Endothelial cell of umbilical vein (primary cell): ENCODE data around the gene USP43.

Experiments used
- CTCF ChIP-seq, 2 donors: IDR thresholded peaks; 1 replicate in 1 of 2; 2 replicates in 1 of 2; pipeline ENCODE4 v1.5.1; 2011; ENCODE audit warnings: low read length in 2 of 2, mild to moderate bottlenecking in 2 of 2, moderate library complexity in 2 of 2, control low read depth in 1 of 2, inconsistent platforms in 1 of 2, low read depth in 1 of 2; ENCODE audit not compliant: insufficient read depth in 1 of 2; ENCODE audit errors: extremely low read depth in 1 of 2
- EZH2 ChIP-seq: IDR thresholded peaks from 2 replicates; pipeline ENCODE4 v1.6.1; 2012; ENCODE audit warnings: borderline replicate concordance, low read depth, mild to moderate bottlenecking, moderate library complexity, low read length, inconsistent platforms; ENCODE audit not compliant: severe bottlenecking
- GATA2 ChIP-seq: IDR thresholded peaks from 2 replicates; pipeline ENCODE4 v1.7.0; 2011; ENCODE audit warnings: low read depth, mild to moderate bottlenecking, moderate library complexity, mixed read lengths, low read length; ENCODE audit not compliant: insufficient read length, insufficient read depth
- JUN ChIP-seq: IDR thresholded peaks from 2 replicates; pipeline ENCODE4 v1.6.1; 2011; ENCODE audit warnings: borderline replicate concordance, low read depth; ENCODE audit not compliant: insufficient read length, insufficient read depth
- MAX ChIP-seq: IDR thresholded peaks from 2 replicates; pipeline ENCODE4 v1.6.1; 2011; ENCODE audit not compliant: insufficient read depth, insufficient read length
- MYC ChIP-seq: IDR thresholded peaks from one replicate; pipeline ENCODE4 v1.6.1; 2011; ENCODE audit warnings: mild to moderate bottlenecking, low read depth, low read length
- POLR2A ChIP-seq: IDR thresholded peaks from 2 replicates; pipeline ENCODE4 v1.6.1; 2012; ENCODE audit warnings: low read depth, mild to moderate bottlenecking, control low read depth, low read length
- POLR2AphosphoS5 ChIP-seq: IDR thresholded peaks from 2 replicates; pipeline ENCODE4 v1.6.1; 2012; ENCODE audit warnings: low read depth, mild to moderate bottlenecking, control low read depth, low read length, moderate library complexity; ENCODE audit not compliant: insufficient read depth

DNA sequence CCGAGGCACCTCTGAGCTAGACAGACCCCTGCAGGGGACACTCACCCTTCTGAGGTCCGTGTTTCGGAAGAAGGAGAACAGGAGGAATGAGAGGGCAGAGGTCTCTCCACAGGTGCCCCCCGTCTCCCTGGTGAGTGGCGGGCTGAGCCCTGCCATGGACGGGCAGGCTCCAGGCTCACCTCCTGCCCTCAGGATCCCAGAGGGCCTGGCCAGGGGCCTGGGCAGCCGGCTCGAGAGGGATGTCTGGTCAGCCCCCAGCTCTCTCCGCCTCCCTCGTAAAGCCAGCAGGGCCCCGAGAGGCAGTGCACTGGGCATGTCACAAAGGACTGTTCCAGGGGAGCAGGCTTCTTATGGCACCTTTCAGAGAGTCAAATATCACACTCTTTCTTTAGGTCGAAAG is 83.2 kb downstream of the USP43 start:
- no peak for TF ChIP-seq EZH2
- no peak for TF ChIP-seq CTCF (IDR thresholded peaks at IDR 0.05; ENCODE audit: extremely low read depth in 1 of 2, insufficient read depth in 1 of 2, low read depth in 1 of 2, low read length in 2 of 2)
- TF ChIP-seq JUN, result no peak
- no peak for TF ChIP-seq POLR2A
- no peak for TF ChIP-seq GATA2
- no peak for TF ChIP-seq POLR2AphosphoS5
- no peak for TF ChIP-seq MAX
- no peak for TF ChIP-seq MYC
